A549 treated with ZK216348 at 1 μM for 4 hours (cell line): ENCODE measurements around the gene OR5T2. TPM values are rescaled to one million over a fixed set of nuclear protein-coding genes. Genes with fewer than 3 reads are reported as not detected.

ENCODE experiments used
- total RNA-seq: library from RNA; stranded (reverse); fragments of 200-300 nt; extraction: Qiagen RNA extraction; gene quantifications from 5 replicates; pipeline ENCODE4 v1.2.3, GENCODE V29; 2022; ENCODE audit warnings: low read depth

OR5T2 gene
- total RNA-seq, result not detected in 5 replicates

DNA sequence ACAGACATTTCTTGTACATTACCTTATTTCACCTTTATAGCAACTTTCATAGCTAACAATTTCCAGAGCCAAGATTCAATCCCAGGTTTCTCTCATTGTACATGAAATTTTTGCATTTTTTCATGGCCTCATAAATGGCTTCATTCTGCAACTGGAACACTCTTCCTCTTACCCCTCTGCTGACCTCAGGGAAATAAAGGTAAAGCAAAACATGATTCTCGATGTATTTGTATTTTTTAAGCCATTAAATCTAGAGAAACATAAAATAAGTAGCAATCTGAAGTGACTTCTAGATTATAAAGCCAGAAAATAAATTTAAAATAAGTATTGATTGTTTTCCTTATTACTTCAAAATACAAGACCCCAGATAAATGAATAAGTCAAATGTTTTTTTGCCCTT is at the start of gene OR5T2:
Gene OR5T2 (minus strand): TSS at position 101 of the 400 bp plus-strand sequence. CDS start 1,193 bp downstream, outside the sequence.

DNA sequence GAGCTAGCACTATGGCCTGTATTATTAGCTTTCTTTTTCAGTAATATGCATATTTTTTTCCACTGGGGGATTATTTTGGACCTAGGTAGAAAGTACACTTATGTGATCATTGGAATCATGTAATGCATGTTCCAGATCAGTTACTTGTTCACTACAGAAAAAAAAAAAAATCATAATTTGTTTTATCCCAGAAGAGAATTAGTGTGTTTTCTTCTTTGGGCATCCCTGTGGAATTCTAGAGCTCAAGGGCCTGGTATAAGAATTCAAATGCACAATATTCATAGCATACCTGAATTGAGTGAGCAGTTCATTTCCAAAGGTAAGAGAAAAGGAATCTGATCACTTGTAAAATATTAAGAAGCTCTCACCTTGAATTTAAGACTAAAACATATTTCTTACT is 39.8 kb upstream of the OR5T2 start, which contains the start of gene OR5T1:
Gene OR5T1 (plus strand): TSS at position 301 of the 400 bp plus-strand sequence. CDS start 1,485 bp downstream, outside the sequence.

GRCh38 chr11:56251954-56252353 is 17.9 kb upstream of the OR5T2 start, which contains the start of gene OR5T3:
Gene OR5T3, plus strand, starts transcription at chr11:56252254. Its CDS starts 0 bp downstream, at chr11:56252254.

Other genes starting within 250 kb of the OR5T2 start
- gene OR5F1, start 239.6 kb downstream of the OR5T2 start, total RNA-seq, result not detected in 5 replicates
- not detected in 5 replicates for gene OR5AS1, start 206.6 kb downstream of the OR5T2 start, total RNA-seq
- not detected in 5 replicates for gene OR8I2, start 140.9 kb downstream of the OR5T2 start, total RNA-seq
- gene OR8H2, start 130.6 kb downstream of the OR5T2 start, total RNA-seq, result not detected in 5 replicates
- not detected in 5 replicates for gene OR8H3, start 111.9 kb downstream of the OR5T2 start, total RNA-seq
- gene OR8J3, start 94.1 kb downstream of the OR5T2 start, total RNA-seq, result not detected in 5 replicates
- gene OR8K5, start 73.9 kb downstream of the OR5T2 start, total RNA-seq, result not detected in 5 replicates
- gene OR5J2, start 57.6 kb downstream of the OR5T2 start, total RNA-seq, result not detected in 5 replicates
- gene OR5T3, start 18.0 kb upstream of the OR5T2 start, total RNA-seq, result not detected in 5 replicates
- not detected in 5 replicates for gene OR5T1, start 39.9 kb upstream of the OR5T2 start, total RNA-seq
- not detected in 5 replicates for gene OR8H1, start 58.0 kb upstream of the OR5T2 start, total RNA-seq
- gene OR8K3, start 80.9 kb upstream of the OR5T2 start, total RNA-seq, result not detected in 5 replicates
- not detected in 5 replicates for gene OR8K1, start 111.8 kb upstream of the OR5T2 start, total RNA-seq
- gene OR8J1, start 120.0 kb upstream of the OR5T2 start, total RNA-seq, result not detected in 5 replicates
- gene OR8U1, start 141.4 kb upstream of the OR5T2 start, total RNA-seq, result not detected in 5 replicates
- gene OR5AL1, start 178.4 kb upstream of the OR5T2 start, total RNA-seq, result not detected in 5 replicates
- gene OR5M3, start 239.1 kb upstream of the OR5T2 start, total RNA-seq, result not detected in 5 replicates